GM18870 (cell line): ENCODE data around the gene LITAFD.
"Not testable (repeated sequence)": the region's sequence is repeated elsewhere in the genome, so short reads cannot be mapped to it uniquely, and the experiment has no call there.

Experiments used
- ATAC-seq: cut with Tn5 transposase; IDR thresholded peaks from one replicate; pipeline ENCODE4 v1.9.1; 2021; ENCODE audit warnings: moderate library complexity; ENCODE audit not compliant: unreplicated experiment

LITAFD gene

DNA sequence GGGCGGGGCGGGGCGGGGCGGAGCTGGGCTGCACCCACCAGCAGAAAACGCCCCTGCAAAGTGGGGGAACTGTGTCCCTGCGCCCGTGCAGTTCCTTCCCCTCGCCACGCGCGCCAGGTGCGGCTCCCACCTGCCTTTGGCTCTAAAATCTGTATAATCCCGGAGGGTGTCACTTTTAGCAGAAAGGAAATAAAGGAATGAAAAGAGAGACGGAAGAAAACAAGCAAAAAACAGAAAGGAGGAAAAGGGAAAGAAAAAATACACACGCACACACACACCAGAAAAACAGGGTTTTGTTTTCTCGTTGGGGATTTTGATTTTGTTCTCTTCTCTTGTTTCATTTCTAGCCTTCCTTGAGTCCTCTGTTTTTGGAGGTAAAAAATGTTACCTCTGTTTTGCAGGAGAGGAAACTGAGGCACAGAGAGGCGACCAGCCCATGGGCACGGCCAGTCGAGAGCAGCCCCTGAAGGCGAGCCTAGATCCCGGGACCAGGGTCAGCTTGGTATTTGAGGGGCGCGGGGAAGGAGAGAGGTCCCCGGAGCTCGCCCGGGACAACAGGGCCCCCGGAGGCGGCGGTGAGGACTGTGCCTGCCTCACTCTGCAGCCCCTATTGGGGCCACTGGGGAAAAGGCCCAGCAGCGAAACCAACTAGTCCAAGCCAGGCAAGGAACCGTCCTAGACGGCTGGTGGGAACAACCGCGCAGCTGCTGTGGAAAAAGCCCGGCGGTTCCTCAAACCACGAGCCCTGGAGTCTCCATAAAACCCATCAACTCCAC, 12.8 kb upstream of the LITAFD start:
- no peak for ATAC-seq

DNA sequence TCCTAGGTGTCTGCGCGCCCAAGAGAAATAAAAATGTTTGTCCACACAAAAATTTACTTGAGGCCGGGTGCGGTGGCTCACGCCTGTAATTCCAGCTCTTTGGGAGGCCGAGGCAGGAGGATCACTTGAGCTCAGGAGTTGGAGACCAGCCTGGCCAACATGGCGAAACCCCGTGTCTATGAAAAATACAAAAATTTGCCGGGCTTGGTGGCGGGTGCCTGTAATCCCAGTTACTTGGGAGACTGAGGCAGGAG, 12.2 kb upstream of the LITAFD start:
- not testable (repeated sequence) for ATAC-seq

DNA sequence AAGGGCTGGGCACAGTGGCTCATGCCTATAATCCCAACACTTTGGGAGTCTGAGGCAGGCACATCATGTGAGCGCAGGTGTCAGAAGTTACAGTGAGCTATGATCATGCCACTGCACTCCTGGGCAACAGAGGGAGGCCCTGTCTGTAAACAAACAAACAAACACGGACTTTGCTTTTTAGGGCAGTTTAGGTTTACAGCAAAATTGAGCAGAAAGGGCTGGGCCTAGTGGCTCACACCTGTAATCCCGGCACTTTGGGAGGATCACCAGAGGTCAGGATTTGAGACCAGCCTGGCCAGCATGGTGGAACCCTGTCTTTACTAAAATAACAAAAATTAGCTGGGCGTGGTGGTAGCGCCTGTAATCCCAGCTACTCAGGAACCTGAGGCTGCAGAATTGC, 10.1 kb upstream of the LITAFD start:
- ATAC-seq, result no peak

DNA sequence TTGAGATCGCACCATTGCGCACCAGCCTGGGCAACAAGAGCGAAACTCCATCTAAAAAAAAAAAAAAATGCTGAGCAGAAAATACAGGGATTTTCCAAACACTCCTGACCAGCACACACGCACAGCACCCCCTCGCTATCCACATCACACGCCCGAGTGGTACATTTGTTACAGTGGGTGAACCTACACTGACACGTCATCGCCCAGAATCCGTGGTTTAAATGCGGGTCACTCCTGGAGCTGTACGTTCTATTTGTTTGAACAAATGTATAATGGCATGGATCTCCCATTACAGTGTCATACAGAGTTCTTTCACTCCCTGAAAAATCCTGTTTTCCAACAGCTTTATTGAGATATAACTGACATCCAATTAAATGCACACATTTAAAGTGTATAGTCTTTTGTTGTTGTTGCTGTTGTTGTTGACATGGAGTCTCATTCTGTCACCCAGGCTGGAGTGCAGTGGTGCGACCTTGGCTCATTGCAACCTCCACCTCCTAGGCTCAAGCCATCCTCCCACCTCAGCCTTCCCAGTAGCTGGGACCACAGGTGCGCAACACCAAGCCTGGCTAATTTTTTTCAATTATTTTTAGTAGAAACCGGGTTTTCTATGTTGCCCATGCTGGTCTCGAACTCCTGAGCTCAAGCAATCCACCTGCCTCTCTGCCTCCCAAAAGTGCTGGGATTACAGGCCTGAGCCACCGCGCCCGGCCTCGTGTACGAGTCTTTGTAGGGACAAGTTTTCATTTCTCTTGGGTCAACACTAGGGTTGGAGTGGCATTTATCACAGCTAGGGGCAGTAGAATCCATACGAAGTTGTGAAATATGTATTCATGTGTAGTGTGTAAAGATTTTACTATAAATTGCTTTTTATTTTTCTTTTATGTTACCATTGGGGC, 8.9 kb upstream of the LITAFD start:
- no peak for ATAC-seq

DNA sequence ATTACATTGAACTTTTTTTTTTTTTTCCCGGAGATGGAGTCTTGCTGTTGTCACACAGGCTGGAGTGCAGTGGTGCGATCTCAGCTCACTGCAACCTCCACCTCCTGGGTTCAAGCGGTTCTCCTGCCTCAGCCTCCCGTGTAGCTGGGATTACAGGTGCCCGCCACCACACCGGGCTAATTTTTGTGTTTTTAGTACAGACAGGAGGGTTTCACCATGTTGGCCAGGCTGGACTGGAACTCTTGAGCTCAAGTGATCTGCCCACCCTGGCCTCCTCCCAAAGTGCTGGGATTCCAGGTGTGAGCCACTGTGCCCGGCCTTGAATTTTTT, 8.3 kb upstream of the LITAFD start:
- ATAC-seq, result not testable (repeated sequence)

DNA sequence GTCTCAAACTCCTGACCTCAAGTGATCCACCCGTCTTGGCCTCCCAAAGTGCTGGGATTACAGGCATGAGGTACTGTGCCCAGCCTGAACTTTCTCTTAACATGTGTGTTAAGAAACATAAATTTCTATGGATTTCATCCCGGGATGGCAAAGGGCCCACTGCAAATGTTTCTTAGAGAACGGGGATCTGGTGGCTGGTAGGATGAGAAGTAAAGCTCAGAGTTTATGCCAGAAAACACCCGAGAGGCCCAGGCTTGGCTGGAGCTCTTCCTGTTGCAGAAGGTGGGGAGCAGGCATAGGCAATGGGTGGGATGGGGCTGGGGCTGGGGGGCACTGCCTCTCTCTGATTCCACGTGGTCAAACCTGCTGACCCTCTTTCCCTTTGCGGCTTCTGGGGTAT, 7.8 kb upstream of the LITAFD start:
- no peak for ATAC-seq

DNA sequence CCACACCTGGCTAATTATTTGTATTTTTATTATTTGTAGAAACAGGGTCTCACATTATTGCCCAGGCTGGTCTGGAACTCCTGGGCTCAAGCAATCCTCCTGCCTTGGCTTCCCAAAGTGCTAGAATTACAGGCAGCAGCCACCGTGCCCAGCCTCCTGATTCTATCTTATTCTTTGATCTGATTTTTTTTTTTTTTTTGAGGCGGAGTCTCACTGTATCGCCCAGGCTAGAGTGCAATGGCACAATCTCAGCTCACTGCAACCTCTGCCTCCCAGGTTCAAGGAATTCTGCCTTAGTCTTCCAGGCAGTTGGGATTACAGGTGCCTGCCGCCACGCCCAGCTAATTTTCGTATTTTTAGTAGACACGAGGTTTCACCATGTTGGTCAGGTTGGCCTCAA, 6.8 kb upstream of the LITAFD start:
- not testable (repeated sequence) for ATAC-seq

DNA sequence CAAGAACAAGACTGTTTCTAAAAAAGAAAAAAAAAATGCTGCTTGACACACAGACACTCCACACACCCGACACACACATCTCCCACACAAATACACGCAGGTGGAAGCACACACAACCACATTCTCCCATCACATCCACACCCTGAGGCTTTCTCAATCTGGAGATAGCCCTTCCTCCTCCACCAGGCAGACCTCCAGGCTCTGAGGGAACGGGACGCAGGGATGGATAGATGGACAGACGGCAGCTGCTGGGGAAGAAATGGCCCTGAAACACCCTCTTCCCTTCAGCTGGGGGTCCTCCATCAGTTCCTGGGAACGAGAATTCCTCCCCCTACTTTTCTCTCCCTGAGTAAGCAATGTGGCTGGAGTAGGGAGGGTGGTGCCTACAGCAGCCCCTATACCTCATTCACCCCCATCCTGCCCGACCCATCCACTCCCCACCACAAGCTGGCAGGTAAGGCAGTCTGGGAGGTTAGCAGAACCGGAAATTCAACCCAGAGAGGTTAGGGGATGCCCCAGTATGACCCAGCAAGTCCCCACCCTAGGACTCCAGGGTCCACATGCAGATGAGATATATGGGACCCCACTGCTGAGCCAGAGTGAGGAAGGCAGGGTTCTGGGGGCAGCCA, 4.1 kb upstream of the LITAFD start:
- ATAC-seq, result no peak

DNA sequence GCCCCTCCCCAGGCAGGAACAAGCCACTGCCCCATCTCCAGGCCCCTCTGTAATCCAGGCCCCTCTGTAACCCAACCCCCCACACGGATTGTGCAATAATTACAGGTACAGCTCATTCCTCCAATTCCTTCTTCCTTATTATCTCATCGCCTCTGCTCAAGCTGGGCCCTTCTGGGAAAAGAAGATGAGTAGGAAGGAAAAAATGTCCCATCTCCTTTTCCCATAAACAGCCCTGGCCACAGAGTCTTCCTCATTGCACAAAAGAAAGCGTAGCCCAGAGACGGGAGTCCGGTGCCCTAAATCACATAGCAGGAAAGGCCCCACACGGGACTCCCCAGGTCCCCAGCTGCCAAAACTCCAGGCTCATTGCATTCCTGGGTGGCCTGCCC, 3.6 kb upstream of the LITAFD start:
- ATAC-seq, result no peak

DNA sequence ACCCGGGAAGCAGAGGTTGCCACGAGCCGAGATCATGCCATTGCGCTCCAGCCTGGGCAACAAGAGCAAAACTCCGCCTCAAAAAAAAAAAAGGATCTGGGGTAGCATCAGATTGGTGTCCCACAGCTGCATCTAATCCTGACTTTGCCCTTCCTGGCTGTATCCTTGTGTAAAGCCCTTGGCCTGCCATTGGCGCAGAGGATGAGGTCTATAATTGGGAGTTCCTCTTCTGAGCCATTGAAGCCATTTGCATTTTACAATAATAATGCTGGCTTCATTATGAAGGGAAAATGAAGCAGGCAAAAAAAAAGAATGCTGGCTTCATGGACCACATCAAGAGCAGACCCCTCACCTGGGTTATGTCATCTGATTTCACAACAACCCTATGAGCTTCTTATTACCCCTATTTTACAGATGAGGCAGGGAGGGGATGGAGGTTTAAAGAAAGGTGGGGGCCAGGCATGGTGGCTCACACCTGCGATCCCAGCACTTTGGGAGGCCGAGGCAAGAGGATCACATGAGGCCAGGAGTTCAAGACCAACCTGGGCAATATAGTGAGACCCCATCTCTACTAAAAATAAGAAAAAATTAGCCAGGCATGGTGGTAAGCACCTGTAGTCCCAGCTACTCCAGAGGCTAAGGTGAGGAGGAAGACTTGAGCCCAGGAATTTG, 1.2 kb upstream of the LITAFD start:
- no peak for ATAC-seq

DNA sequence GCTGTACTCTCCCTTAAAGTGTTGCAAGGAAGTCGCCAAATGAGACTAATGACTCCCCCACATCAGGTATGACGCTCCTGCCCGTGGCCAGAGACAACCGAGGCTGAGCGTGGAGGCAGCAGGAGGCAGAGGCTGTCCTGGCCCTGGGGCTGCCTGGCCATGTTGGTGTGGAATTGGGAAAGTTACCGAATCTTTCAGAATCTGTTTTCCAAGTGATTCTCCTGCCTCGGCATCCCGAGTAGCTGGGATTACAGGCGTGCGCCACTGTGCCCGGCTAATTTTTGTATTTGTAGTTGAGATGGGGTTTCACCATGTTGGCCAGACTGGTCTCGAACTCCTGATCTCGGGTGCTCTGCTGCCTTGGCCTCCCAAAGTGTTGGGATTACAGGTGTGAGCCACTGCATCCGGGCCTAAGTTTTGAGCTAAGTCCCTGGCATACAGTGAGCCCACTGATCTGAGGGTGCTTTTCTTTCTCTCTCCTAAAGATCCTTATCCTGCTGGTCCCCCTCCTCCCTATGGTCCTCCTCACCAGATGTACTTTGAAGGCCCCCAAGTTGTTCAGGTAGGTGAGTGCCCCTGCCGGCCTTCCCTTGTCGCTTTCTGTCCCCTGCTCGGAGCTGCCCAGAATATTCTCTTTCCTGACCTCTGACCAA, 700 bp downstream of the LITAFD start:
- no peak for ATAC-seq

DNA sequence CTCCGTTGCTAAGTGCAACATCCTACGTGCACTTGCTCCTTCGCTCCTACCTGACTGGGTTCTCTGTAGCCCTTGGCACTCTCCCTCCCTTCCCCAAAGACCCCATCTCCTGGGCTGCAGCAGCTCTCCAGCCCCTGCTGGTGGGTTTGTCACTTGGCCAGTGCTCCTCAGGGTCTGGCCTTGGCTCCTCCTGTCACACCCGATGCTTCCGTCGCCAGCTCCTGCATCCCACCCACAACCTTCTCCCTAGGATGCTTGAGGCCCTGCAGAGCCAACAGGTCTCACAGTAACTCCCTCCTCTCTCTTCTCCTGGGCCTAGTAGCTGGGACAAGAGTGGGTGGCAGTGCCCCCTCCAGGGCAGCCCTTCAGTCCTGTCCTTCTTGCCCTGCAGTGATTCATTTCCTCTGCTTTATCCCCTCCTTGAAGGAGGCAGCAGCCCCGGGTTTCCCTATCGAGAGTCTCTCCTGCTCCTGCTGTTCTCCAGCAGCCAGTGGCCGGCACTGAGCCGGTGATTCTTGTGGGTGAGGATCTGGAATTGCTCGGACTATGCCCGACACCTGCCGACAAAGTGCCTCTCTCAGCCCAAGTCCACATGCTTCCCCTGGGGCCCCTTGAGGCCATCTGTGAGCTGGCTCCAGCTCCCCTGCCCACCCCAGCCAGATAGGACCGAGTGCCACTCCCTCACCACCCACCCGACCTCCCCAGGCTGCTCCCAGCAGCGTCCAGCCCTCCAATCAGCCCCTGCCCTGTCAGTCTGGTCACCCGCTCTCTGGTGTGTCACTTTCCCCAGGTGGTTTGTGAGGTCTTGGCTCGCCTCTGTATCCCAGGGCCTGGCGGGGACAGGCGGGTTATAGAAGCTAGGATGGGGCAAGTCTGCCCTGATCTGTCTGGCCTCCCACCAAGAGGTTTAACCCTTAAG, 3.8 kb downstream of the LITAFD start:
- ATAC-seq, result no peak

DNA sequence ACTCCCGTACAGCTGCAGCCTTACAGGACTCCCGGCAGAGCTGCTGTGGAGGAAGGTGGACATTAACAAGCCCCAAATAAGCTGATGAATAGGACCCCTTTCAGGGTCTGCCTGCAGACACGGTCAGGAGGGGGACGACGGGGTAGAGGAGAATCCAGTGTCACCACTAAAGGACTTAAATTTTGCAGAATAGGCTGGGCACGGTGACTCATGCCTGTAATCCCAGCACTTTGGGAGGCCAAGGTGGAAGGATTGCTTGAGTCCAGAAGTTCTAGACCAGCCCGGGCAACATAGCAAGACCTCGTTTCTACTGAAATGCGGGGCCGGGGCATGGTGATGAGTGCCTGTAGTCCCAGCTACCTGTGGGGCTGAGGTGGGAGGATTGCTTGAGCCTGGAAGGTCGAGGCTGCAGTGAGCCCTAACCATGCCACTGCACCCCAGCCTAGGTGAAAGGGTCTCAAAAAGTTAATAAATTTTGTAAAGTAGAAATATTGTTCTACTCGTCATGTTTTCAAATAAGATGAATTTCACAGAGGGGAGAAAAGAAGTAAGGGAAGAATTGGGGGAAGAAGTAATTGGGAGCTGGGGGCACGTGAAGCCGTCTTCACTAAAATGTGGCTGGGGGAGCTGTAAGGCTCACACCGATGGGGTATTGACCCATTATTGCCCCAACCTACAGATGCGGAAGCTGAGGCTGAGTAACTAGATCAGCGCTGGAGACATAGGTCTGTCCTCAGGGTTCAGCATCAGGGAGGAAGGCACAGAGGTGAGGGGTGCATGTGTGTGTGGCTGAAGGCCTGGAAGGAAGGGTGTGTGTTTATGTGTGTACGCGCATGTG, 4.7 kb downstream of the LITAFD start:
- ATAC-seq, result no peak

DNA sequence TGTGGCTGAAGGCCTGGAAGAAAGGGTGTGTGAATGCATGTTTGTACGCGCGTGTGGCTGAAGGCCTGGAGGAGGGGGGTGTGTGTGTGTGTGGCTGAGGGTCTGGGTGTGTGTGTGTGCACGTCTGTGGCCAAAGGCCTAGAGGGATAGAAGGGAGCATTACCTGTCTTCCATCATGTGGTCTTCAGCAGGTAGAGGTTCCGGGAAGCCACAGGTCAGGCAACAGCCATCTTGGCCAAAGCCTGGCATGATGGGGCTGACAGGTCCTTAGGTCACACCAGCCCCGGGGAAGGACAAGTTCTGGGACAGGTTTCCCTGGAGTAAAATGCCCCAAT, 5.2 kb downstream of the LITAFD start:
- ATAC-seq, result no peak

DNA sequence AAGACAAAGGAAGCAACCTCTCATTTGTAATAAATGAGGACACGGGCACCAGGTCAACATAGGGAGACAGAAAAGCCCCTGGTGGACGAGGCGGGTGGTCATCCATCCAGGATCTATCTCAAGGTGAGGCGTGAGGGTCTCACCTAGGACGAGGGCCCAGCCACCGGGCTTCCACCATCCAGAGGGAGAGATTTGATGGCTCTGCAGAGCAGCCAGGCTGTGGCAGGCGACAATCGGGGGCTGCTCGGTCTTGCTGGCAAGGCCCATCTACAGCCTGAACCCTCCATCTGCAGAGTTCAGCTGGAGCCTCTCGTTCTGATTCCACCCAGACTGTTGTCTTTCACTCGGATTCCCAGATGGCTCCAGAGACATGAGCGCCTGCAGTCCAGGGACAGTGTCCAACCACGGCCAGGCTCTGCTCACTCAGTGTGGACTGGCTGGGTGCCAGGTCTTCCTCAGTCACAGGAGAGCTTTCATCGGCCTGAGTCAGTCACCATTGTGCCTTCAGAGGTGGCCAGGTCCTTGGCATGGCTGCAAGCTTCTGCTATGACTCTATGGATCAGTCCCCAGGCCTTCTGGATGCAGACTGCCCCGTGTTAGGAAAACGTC, 5.9 kb downstream of the LITAFD start:
- no peak for ATAC-seq

DNA sequence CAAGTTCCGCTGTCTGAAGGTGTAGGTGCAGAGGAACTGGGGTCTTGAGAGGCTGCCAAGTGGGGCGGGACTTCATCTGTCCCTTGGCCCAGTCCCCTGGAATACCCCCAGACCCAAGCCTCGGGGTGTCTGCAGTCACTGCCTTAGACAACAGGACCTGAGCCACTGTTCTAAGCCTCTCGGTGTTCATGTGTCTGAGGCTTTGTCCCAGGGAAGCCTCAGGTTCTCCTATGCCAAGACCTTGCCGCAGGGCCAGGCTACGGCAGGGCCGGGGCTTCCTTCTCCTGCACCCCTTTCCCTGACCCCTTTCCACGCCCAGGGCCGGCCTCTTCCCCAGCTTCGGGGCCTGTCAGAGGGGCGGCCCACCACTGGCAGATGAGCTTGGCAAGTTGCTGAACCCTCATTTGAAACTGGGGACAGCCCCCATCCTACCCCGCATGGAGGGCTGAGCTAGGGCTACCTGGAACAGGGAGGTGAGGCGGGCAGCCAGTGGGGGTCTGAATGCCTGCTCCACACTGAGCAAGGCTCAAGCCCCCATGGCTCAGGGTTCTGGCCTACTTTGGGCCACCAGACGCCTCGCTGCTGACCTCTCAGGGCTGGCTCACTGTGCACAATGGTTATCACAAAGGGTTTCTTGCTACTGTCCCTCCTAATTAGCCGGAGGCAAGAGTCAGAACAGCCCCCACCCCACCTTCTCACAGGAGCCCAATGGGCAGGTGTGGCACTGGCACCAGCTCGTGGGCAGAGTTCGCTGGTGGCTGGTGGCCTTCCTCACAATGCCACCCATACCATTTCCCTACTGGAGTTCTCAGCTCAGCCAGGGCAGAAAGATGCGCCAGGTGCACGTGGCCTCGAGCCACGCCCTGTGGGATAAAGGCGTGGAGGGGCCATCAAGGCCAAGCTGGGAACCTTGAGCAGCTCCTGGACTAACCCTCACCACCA, 7.1 kb downstream of the LITAFD start:
- ATAC-seq, result no peak

DNA sequence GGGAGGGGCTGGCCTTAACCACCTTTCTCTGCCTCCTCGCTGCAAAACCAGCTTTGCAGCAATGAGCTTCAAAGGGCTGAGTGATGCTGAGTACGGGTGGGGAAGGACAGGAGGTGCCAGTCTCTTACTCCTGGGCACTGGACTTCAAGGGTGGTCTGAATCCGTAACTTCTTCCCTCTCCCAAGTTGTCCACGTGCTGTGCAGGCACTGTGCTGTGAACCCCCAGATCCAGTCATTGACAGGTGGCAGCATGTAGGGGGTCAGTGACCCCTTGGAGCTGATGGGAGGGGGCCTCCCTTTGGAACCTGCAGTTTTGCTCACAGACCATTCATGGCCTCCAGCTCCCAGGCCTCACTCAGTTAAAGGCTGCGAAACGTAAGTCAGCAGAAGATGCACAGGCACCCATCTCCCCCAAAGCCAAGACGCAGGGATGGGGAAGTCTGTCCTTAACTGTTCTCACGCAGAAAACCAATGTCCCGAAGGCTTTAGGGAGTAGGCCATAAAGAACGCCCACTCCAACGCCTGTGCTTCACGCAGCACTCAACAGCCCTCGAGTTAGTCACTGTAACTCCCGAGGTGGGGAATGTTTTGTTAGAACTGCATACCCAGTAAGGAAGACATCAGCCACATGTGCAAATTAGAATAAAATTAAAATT, 7.9 kb downstream of the LITAFD start:
- ATAC-seq, result no peak
